Tracheal epithelial cell (primary cell): ENCODE data around the gene KLK10. TPM values are rescaled to one million over a fixed set of nuclear protein-coding genes. Genes with fewer than 3 reads are reported as not detected.

Experiments
- total RNA-seq: library from RNA; depleted of rRNA; stranded (reverse); fragments of >200 nt; gene quantifications from 2 replicates; pipeline ENCODE4 v1.2.1, GENCODE V29; 2014

KLK10 gene, protein sequence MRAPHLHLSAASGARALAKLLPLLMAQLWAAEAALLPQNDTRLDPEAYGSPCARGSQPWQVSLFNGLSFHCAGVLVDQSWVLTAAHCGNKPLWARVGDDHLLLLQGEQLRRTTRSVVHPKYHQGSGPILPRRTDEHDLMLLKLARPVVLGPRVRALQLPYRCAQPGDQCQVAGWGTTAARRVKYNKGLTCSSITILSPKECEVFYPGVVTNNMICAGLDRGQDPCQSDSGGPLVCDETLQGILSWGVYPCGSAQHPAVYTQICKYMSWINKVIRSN
- 7.7 and 14.5 TPM in 2 replicates for total RNA-seq

DNA sequence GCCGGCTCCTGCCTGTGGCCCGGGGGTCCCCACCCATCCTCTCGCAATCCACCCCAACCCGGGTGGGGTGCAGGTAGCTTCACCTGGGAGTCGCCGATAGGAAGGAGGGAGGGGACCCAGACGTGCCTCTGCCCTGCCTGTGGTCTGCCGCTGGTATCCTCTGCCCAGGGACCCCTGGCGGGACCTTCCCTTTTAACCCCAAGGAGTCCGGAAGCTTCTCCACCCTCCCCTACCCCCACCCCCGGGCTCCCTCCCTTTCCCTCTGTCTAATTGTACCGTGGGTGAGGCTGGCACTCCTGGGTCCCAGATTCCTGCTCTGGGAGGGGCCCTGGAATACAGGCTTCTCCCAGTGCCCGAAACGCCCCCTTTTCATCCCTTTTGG, at the start of gene KLK10:
Gene KLK10 (minus strand): TSS at position 166 of the 382 bp plus-strand sequence. CDS start 579 bp downstream, outside the sequence.

DNA sequence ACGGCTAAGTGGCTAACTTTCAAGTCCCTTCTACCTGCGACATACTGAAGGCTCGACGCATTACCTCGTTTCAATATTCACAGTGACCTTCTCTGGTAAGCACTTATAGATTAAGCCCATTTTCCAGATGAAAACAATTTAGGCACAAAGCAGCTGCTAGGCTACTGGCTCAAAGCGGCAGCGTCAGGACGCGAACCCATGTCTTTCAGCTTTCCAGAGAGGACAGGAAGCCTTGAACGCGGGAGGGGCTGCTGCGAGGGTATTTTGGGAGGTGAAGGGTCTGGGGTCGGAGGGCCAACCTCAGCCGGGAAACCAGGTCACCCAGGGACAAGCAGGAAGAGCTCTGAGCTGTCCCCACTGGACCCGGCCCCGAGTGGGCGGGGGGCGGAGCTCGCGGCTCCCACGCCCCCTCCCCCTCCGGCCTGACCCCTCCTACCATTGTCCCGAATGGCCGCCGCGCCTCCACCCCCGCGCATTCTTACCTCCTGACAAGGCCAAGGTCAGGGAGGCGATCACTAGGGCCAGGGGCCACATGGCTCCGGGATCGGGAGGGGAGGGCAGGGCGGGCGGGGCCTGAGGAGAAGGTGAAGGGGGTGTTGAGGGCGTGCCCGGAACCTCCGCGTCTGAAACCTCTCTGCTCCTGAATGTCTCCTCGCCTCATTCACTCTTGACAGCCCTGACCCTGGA, 45.2 kb upstream of the KLK10 start, which contains the start of gene KLK13:
Gene KLK13 (minus strand): TSS at position 559 of the 687 bp plus-strand sequence. CDS start 25 bp downstream, at position 534.

DNA sequence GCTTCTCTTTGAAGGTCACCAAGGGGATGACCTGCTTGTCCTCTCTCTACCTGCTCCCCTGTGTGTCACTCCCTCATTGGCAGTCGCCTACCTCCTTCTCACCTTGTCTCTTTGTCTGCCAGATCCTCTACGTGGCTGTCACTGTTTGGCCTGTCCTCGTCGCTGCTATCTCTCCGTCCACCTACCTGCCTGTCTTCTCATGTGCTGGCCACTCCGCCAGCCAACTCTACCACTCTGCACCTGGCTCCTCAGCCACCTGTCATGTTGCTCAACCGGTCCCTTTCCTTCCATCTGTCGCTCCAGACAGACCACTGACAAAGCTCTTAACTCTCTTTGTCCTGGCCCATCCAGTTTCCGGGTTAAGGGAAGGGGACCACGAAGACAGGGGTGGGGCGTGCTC, 15.2 kb upstream of the KLK10 start, which contains the start of gene KLK12:
Gene KLK12 (minus strand): TSS at position 299 of the 400 bp plus-strand sequence. CDS start 381 bp downstream, outside the sequence.

DNA sequence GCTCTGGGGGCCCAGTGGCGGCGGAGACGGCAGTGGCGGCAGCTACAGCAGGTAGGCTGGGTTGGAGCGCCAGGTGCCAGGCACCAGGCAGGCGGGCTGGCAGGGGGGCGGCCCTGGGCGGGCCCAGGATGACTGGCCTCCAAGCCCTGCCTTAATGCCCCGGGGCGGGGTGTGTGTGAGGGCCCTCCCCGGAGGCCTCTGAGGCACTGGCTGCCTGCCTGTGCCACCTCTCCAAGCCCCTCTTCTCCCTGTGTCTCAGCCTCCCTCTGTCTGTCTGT, 7.0 kb upstream of the KLK10 start, which contains the start of gene KLK11:
Gene KLK11 (minus strand): TSS at position 63 of the 278 bp plus-strand sequence. CDS start 985 bp downstream, outside the sequence.

DNA sequence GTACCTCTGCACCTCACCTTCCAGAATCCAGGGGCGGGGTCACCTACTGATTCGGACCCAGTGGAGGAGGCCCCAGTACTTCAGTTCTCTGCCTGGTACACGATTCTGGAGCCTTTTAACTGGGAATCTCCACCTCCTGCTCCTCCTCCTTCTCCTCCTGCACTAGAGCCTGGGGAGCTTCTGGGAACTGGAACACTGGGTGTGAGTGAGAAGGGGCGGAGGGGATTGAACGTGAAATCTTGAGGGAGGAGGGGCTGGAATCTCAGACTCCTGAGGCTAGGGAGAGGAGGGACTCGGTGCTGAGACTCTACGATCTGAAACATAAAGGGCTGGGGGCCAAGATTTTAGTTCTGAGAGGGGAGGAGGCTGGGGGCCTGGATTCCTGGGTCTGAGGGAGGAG, 18.0 kb downstream of the KLK10 start, which contains the start of gene KLK8:
Gene KLK8 (minus strand): TSS at position 90 of the 400 bp plus-strand sequence. CDS start 437 bp downstream, outside the sequence.

DNA sequence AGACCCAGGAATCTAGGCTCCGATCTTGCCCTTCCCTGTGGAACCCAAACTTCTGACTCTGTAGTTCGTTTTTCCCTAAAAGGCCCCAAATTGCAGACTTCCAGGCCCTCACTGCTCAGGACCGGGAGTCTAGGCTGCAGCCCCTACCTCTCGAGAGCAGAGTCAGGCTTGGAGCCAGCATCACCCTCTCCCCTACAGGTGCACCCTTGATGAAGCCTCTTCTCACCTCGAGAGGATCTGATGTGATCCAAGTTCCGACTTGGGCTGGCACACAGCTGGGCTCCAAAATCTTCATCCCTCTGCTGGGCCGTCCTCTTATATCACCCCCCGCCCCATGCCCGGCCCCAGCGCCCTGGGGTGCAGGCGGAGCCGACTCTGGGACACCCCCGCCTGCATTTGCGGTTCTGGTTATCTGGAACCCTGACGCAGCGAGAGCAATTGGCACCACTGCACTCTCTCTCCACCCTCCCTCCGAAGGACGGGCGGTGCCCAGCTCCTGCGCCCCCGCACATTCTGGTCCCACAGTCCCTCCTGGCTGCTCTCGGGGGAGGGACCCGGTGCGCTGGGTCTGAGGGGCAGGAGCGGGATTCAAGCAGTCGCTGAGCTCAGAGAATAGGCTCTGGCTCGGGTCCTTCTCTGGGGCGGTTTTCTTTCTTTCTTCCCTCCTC, 35.8 kb downstream of the KLK10 start, which contains the start of gene KLK7:
Gene KLK7 (minus strand): TSS at position 293 of the 668 bp plus-strand sequence. CDS start 1,518 bp downstream, outside the sequence.

DNA sequence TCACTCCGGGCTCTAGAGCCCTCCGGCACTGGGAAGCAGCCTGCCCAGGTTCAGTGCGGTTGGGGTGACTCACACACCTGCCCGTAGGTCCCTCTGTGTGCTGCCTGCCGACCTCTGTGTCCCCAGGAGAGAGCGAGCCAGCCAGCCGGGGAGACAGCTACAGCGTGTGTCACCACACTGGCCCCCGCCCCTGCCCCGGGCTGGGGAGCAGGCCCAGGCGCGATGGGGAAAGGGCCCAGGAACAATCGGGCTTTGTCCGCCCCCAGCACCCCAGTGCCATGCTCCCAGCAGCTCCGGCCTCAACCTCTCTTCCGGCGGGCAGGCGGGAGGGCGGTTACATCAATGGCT, 50.1 kb downstream of the KLK10 start, which contains the start of gene KLK6:
Gene KLK6 (minus strand): TSS at position 179 of the 348 bp plus-strand sequence. CDS start 1,487 bp downstream, outside the sequence.

Other genes starting within 250 kb of the KLK10 start
- gene GPR32, start 249.2 kb downstream of the KLK10 start, total RNA-seq: not detected in 2 replicates
- gene ACP4, start 229.3 kb downstream of the KLK10 start, total RNA-seq: not detected in 2 replicates
- 0.24 TPM in 1 of 2 replicates, not detected in the other for gene KLK1, start 195.9 kb downstream of the KLK10 start, total RNA-seq
- gene KLK15, start 186.1 kb downstream of the KLK10 start, total RNA-seq: not detected in 2 replicates
- gene KLK3, start 164.8 kb downstream of the KLK10 start, total RNA-seq: under 0.01 and 0.43 TPM in 2 replicates
- gene KLK2, start 146.3 kb downstream of the KLK10 start, total RNA-seq: not detected in 2 replicates
- gene KLK4, start 108.3 kb downstream of the KLK10 start, total RNA-seq: not detected in 2 replicates
- 1.7 and 23.6 TPM in 2 replicates for gene KLK5, start 66.7 kb downstream of the KLK10 start, total RNA-seq
- 0.85 and 3.1 TPM in 2 replicates for gene KLK6, start 50.1 kb downstream of the KLK10 start, total RNA-seq
- 3.2 and 13.0 TPM in 2 replicates for gene KLK7, start 35.8 kb downstream of the KLK10 start, total RNA-seq
- 8.3 and 13.0 TPM in 2 replicates for gene KLK8, start 18.1 kb downstream of the KLK10 start, total RNA-seq
- gene KLK11, start 6.9 kb upstream of the KLK10 start, total RNA-seq: 1.1 and 3.9 TPM in 2 replicates
- 0.96 TPM in 1 of 2 replicates, not detected in the other for gene KLK12, start 15.3 kb upstream of the KLK10 start, total RNA-seq
- not detected in 2 replicates for gene KLK13, start 45.4 kb upstream of the KLK10 start, total RNA-seq
- gene KLK14, start 63.2 kb upstream of the KLK10 start, total RNA-seq: not detected in 2 replicates
- 17.1 and 20.7 TPM in 2 replicates for gene CTU1, start 88.7 kb upstream of the KLK10 start, total RNA-seq
- not detected in 2 replicates for gene SIGLEC9, start 105.2 kb upstream of the KLK10 start, total RNA-seq
- gene SIGLEC7, start 122.6 kb upstream of the KLK10 start, total RNA-seq: not detected in 2 replicates
- gene CD33, start 205.4 kb upstream of the KLK10 start, total RNA-seq: not detected in 2 replicates
- not detected in 2 replicates for gene SIGLECL1, start 231.4 kb upstream of the KLK10 start, total RNA-seq